ENCODE data around the gene RNU1-3.
"Not testable (repeated sequence)": the region's sequence is repeated elsewhere in the genome, so short reads cannot be mapped to it uniquely, and the experiment has no call there.

RNU1-3 gene

DNA sequence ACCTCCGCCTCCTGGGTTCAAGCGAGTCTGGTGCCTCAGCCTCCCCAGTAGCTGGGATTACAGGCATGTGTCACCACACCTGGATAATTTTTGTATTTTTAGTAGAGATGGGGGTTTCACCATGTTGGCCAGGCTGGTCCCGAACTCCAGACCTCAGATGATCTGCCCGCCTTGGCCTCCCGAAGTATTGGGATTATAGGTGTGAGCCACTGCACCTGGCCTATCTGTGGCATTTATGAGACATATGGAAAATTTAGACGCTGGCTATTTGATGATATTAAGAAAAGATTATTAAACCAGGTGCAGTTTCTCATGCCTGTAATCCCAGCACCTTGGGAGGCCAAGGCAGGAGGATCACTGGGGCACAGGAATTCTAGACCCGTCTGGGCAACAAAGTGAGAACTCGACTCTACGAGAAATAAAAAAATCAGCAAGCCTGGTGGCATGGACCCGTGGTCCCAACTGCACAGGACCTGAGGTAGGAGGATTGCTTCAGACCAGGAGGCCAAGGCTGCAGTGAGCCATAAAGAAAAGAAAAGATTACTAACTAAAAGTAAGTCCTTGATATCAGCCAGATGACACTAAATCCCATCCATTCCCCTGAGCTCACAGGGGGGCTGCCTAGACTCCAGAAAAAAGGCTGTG, 30.1 kb downstream of the RNU1-3 start:
- not testable (repeated sequence) for DNase-seq (ENCODE audit: low spot score)

DNA sequence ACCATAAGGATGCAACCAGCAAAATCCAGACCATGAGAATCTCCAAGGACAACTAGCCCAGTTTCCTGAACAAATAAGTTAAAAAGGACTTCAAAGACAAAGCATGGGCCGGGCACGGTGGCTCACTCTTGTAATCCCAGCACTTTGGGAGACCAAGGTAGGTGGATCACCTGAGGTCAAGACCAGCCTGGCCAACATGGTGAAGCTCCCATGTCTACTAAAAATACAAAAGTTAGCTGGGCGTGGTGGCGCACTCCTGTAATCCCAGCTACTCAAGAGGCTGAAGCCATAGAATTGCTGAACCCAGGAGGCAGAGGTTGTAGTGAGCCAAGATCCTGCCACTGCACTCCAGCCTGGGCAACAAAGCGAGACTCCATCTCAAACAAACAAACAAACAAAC, 30.8 kb downstream of the RNU1-3 start:
- DNase-seq (ENCODE audit: low spot score) = not testable (repeated sequence)

DNA sequence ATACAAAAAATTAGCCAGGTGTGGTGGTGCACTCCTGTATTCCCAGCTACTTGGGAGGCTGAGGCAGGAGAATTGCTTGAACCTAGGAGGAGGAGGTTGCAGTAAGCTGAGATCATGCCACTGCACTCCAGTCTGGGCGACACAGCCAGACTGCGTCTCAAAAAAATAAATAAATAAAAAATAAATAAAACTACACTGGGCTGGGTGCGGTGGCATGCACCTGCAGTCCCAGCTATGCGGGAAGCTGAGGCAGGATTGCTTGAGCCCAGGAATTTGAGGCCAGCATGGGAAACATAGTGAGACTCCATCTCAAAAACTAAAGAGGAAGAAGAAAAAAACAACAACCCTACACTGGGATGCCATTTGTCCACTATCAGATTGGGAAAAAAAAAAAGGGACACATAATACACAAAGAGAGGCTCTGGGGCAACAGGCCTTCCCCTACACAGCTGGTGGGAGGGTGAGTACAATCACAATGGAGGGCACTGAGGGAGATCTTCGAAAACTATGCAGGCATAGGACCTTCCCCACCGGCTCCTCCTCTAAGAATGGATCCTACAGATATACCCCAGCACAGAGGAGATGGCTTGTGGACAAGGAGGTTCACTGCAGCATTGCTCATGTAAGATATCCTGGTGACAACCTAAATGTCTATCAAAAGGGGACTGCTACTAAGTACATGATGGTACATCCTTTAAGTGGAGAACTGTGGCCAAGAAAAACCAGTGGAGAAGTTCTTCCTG, 33.0 kb downstream of the RNU1-3 start:
- not testable (repeated sequence) for DNase-seq (ENCODE audit: low spot score)

DNA sequence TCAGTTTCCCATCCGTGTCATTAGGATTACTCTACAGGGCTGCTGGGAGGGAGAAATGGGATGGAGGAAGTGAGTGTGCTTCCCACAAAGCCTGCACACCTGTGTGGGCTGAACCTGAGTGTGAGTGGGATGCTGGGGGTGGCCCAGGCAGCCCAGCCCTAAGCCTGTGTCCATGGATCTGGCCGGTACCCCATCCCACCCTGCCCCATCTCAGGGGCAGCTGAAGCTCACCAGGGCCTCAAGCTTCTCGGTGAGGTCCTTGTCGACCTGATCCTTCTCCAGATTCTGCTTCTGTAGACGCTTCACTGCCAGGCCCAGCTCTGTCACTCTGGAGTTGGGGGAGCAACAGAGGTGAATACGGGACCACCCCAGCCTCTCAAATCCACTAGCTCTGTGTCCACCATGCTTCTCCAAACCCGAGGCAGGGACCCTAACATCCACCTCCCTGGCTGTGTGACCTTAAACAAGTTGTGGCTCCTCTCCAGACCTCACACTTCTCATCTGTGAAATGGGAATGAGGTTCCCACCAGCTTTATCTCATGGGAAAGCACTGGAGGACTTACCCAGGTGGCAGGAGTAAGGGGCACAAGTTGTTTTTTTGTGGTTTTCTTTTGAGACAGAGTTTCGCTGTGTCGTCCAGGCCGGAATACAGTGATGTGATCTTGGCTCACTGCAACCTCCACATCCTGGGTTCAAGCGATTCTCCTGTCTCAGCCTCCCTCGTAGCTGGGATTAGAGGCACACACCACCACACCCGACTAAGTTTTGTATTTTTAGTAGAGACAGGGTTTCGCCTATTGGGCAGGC, 34.5 kb downstream of the RNU1-3 start:
- DNase-seq (ENCODE audit: low spot score) = not testable (repeated sequence)

DNA sequence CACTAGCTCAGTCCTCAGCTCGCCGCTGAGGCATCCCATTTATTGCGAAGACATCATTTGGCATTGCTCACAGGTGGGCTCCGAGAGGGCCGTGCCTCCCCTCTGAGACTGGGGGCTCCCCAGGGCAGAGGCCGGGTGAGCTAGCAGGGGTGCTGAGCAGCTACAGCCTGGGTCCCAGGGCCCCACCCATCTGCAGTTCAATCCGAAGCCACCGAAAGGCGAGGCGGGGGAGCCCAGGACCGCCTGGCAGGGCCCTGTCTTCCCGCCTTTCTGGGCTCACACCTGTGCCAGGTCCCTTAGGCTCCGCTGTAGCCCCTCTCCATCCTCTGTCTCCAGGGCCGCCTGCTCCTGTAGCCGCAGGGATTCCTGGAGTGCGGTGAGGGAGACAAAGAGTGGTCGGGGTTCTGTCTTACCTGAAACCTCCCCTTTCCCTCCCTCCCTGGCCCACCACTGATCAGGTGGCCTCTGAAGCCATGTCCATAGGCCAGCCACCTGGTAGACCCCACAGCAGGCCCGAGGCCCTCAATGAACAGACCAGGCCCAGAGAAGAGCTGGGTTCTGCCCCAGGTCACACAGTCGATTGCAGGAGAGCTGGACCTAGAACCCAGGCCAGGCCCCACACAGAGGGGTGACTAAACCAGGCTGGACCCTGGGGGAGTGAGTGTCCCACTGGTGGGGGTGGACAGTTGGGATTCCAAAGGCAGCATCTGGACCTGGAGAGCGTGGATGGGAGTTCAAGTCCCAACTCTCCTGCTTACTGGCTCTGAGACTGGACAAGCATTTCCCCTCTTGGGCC, 35.3 kb downstream of the RNU1-3 start:
- no peak for DNase-seq (ENCODE audit: low spot score)

DNA sequence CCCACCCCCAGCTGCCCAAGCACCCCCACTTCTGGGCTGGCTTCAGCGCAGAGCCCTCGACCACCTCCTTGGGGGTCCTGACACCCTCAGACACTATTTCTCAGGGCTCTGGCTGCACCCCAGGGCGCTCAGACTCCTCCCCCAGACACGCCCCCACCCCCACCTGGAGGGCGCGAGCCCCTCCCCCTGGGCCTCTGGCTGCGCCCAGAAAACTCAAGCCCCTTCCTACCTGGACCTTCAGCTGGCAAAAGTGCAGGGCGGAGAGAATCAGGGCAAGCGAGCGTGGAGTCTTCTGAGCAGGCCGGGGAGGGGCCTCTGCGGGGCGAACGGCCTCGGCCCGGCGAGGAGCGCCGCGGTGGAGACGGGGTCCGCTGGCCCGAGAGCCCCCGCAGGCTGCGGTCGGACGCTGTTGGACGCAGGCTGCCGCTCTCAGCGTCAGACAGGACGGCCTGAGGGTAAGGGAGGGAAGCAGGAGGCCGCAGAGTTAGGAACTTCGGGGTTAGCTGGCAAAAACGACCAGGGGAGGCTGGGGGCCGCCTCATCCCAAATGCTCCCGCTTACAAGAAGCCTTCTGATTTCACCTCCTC, 36.0 kb downstream of the RNU1-3 start:
- no peak for DNase-seq (ENCODE audit: low spot score)

DNA sequence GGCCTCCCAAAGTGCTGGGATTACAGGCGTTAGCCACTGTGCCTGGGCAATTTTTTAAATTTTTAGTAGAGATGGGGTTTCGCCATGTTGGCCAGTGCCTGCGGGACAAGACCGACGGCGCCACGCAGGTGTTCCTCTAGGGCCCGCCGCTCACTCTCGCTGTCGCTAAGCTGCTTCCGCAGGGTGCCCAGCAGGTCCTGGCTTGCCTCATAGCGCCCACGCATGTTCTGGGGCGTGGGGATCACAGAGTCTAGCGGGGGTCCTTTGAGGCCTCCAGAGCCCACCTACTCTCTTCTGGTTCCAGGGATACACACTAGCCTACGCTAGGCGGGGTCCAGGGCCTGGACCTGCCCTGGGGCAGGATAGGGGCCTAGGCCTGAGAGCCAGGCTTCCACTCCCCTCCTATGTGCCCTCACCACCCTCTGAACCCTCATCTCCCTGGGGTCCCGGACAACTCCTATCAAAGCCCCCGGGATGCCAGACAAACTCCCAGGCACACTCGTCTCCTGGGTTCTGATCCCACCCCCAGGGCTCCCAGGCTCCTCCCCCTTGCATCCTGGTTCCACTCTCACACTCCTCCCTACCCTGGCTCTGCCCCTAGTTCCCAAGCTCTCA, 36.7 kb downstream of the RNU1-3 start:
- DNase-seq (ENCODE audit: low spot score) = not testable (repeated sequence)

DNA sequence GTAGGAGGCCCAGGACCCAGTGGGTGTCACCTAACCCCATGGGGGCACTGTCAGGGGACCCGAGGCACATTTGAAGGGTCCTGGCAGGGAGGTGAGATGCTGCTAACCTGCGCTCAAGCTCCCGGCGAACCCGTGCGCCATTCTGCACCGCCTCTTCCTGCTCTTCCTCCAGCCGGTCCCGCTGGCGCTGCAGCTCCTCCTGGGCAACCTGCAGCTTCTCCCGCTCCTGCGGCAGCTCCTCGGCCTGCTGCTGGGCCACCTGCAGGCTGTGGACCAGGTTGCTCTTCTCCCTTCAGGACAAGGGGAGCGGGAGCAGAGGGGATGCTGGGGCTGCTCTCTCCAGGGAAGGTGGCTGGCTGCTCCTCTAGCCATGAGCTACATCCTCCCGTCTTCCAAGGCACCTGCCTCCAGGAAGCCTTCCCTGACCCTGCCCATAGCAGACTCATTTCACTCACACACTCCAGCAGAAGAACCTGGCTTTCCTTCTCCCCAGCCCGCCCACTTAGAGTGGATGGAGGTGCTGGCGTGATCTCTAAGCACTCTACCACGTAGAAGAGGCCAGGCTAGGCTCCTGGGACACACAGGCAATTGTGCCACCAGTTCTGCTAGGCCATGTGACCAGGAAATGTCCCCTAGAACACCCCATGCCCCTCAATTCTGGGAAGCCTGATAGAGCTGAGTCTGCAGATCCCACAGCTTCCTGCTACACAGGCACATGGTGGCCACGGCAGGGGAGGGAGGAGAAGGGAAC, 38.2 kb downstream of the RNU1-3 start:
- no peak for DNase-seq (ENCODE audit: low spot score)

DNA sequence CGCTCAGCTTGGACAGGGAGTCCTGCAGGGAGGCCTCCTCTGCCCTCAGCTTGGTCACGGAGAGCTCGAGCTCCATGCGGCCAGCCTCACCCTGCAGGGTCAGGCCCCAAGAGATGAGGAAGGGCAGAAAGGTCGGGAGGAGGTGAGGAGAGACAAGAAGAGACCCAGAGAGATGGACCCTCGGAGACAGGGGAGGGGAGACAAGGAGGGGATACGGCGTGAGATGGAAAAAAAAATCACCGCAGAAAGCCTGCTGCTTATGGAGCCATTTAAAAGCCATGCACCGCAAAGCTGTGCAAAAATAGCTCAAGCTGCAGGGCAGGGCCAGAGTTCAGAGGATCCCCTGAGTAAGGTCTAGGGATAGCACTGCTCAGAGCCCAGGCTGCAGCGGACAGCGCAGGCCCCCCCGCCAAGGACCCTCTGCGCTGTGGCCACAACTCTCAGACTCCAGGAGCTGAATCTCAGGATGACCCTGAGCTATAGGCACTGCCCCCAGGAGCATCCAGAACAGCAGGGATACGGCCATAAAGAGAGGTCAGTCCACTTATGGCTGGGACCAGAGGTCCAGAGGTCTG, 40.3 kb downstream of the RNU1-3 start:
- DNase-seq (ENCODE audit: low spot score) = not testable (repeated sequence)

DNA sequence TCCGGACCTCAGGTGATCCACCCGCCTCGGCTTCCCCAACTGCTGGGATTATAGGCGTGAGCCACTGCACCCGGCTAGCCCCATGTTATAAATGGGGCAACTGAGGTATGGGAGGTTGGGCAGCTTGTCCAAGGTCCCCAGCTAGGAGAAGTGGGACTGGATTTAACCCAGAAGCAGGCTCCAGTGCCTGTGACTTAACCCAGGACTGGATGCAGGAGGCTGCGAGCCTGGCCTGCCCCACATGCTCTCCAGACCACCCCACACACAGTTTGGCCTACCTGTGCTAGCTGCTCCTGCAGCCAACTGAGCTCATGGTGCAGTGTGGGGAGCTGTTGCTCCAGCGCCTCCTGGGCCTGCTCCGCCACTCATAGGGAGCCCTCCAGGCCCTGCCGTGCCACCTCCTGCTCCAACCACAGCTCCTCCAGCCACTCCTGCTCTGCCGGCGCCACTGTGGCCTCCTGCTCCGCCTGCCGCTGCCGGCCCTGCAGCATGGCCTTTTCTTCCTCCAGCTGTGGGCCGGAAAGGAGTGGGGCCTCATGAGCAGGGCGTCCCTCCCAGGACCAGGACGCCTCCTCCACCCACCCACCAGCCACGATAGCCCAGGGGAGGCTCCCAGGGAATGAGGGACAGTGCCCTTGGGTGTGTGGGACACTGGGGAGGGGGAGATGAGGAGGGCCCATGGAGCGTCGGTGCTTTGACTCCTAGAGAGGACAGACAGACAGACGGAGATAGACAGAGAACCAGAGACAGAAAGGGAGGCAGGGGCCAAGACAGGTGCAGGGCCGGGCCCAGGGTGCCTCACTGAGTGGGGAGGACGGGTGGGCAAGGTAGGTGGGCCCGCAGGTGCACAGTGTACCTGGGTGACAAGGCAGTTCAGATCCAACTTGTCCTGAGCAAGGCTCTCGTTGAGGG, 41.0 kb downstream of the RNU1-3 start:
- DNase-seq (ENCODE audit: low spot score) = no peak

DNA sequence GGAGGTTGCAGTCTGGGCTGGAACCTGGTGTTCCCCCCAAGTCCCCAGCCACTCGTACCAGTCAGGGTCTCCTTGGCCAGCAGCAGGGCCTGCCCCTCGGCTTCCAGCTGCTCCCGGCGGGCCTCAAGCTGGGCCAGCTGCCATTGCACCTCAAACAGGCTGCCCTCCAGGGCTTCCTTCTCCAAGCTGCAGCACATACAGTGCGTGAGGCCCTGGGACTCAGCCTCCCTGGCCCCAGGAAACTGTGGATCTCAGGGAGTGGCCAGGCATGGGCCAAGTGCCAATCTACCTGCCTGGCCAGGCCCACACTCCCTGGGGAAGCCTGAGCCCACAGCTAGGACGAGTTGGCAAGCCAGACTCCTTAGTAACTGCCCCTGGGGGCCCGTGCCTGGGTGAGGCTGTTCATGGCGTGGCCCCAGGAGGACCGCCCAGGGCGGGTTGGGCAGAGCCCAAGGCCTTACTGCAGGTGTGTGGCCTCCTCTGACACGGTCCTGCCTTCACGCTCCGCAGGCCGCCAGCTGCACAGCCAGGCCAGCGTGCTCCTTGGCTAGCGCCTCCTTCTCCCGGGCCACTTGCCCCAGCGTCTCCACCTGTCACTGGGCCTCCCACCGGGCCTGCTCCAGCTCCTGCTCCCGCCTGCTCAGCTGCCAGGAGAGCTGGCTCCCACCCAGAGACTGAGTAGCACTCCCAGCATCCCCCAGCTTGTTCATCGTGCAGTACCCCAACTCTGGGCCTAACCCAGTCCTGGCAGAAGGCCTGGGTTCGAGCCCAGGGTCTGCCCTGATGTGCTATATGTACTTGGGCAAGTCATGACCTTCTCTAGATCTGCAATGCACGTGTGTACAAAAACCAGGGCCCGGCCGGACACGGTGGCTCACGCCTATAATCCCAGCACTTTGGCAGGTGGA, 42.7 kb downstream of the RNU1-3 start:
- not testable (repeated sequence) for DNase-seq (ENCODE audit: low spot score)

DNA sequence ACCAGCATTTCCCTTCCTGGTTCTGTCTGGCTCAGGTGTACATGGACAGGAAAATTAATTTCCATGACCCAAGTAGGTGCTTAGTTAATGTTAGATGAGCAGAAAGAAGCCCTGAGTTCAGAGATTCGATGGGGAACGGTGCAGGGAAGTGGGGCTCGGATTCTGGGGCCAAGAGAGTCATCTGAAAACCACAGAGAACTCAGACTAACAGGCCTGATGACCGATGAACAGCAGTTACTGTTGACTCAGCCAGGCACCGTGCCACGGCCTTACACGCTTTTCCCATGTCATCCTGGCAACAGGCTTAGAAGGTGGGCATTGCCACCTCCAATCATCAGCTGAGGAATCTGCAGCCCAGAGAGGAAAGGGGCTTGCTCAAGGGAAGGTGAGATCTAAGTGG, 43.4 kb downstream of the RNU1-3 start:
- not testable (repeated sequence) for DNase-seq (ENCODE audit: low spot score)

DNA sequence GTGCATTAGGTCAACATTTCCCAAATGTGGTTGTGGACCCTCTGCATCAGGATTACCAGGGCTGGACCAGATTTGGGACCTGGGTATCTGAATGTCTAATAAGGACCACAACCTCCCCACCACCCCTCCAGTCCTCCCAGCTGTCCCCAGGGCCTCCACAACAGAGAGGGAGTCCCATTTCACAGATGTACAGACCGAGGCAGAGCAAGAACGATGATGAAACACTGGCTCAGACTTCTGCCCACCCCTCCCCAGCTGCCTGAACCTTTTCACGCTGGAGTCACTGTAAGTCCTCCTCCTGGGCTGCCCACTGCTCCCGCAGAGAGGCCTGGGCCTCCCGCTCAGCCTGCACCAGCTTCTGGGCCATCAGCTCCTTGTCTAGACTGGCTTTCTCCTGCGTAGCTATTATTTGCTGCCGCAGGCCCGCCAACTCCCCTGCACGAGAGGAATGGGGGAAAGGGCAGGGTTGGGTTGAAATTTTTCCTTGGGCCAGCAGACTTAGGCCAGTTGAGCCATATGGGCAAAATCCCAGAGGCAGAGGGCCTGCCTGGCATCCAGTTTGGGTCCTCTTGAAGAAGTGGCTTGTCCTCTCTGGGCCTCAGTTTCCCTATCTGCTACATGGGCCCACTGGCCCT, 45.0 kb downstream of the RNU1-3 start:
- not testable (repeated sequence) for DNase-seq (ENCODE audit: low spot score)

DNA sequence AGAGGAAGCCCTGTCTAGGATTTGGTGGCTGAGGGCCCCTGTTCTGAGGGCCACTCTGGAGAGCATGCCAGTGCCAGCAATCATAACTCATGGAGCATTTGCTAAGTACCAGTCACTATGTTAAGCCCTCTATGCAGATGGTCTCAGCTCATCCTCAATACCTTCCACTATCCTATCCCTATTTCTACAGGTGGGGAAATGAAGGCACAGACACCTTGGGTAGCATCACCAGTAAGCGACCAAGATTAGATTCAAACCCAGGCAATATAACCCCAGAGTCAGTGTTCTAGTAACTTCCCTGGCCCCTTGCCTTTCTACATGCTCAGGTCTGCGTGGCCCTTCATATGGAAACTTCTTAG, 45.5 kb downstream of the RNU1-3 start:
- DNase-seq (ENCODE audit: low spot score) = no peak

DNA sequence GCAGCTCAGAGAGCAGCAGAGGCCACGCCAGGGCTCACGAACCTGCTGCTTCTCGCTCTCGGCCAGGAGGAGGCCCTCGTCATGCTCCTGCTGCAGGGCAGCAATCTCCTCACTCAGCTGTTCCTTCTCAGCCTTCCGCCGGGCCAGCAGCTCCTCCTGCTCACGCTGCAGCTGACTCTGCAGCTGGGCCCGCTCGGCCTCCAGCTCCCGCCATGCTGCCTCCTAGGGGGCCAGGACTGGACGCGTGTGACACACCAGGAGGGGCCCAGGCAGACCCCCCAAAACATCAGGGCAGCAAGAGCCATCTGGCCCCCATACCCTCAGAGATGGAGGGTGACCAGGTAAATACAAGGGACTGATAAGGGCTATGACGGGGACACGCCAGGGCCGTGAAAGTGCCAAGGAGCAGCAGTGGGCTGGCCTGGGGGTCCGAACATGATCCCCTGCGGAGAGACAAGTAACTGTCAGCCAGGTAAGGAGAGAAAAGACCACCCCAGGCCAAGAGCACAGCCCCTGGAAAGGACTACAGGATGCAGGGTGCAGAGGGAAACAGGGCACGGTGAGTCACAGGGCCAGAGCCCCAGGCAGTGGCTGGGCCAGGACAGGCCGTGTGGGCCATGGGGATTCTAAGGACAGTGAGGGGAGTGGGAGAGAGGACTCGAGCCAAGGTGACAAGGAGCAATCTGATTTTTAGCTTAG, 46.8 kb downstream of the RNU1-3 start:
- DNase-seq (ENCODE audit: low spot score) = not testable (repeated sequence)

DNA sequence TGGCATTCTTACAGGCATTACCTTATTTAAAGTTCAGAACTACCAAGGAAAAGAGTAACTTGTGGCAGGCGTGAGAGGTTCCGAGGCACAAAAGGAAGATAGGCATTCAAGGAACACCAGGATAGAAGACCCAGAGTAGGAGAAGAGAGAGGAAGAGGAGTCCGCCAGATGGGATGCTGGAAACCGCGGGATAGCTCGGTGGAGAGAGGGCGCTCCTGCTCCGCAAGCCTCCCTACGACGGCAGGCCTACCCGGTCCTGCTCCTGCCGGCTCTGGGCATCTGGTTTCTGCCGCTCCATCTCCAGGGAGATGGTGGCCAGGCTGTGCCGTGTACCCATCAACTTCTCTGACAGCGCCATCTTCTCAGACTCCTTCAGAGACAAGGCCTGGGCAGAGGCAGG, 48.0 kb downstream of the RNU1-3 start:
- no peak for DNase-seq (ENCODE audit: low spot score)
